Fibroblast of mammary gland (primary cell): Measurements from ENCODE around the gene C2orf92.
A peak's percentile ranks its signal among the peaks of the same experiment; 100 is the strongest.

Source experiments
- DNase-seq: peaks from one replicate; pipeline ENCODE4 v3.0.0-alpha.2; 2010; ENCODE audit warnings: low read depth
- H3K4me3 ChIP-seq: 2 replicates; pipeline ENCODE4 v1.5.1; 2011; ENCODE audit warnings: low read depth, mild to moderate bottlenecking, low read length, moderate library complexity; ENCODE audit not compliant: control insufficient read depth
- CTCF ChIP-seq: conservative IDR thresholded peaks from 2 replicates; pipeline ENCODE4 v1.5.1; 2011; ENCODE audit warnings: low read depth, low read length, inconsistent platforms; ENCODE audit not compliant: control insufficient read depth, insufficient read depth

The C2orf92 gene

GRCh38 chr2:97697252-97698235 is 28.0 kb downstream of the C2orf92 start:
- DNase-seq = peak; percentile 79
- H3K4me3 ChIP-seq = no peak overlapping the region
- peak; percentile 91 for TF ChIP-seq CTCF

DNA sequence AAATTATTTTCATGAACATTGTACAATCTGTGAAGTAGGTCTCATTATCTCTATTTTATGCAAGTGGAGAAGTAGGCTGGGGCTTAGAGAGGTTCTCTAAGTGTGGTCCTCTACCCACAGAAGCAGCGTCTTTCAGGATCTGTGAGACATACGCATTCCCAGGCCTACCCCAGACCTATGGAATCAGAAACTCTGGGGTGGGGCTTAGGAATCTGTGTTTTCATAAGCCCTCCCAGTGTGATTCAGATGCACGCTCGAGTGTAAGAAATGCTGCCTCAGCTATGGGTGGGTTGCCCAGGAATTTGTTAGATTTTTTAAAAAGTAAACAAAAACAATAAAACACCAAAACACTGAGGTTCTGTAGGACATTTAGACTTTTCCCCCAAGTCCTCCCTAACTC is 29.0 kb downstream of the C2orf92 start:
- no peak overlapping the region for H3K4me3 ChIP-seq
- no peak for TF ChIP-seq CTCF
- no peak for DNase-seq

DNA sequence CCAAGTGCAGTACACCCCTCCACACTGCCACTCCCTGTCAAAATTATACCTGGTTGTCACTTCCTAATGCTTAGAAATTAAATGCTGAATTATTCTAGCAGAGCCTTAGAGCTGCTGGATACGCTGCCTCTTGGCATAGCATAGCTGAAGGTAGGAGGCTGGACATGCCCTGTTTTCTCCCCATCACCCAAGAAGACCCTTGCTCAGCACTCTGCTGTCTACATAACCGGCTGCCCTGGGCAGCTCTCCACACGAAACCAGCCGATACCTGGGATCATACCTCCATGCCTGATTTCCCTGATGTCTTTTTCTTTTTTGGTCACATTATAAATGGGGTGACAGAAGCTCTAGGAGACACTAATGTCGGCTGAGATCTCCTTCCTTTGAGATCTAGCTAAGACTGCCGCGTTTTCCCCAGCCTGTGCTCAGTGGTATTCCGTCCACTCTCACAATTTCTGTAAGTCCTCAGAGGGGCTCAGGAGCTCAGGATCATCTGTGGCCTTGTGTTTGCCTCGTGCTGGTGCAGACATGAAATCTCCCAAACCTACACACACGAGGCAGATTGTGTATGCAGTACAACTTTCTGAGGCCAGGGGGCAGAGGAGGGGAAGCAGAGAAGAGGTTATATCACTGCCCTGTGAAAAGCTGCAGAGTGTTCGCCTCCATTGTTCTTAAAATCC is 30.4 kb downstream of the C2orf92 start:
- TF ChIP-seq CTCF = peak; percentile 79
- H3K4me3 ChIP-seq = no peak overlapping the region
- DNase-seq = peak; percentile 59

DNA sequence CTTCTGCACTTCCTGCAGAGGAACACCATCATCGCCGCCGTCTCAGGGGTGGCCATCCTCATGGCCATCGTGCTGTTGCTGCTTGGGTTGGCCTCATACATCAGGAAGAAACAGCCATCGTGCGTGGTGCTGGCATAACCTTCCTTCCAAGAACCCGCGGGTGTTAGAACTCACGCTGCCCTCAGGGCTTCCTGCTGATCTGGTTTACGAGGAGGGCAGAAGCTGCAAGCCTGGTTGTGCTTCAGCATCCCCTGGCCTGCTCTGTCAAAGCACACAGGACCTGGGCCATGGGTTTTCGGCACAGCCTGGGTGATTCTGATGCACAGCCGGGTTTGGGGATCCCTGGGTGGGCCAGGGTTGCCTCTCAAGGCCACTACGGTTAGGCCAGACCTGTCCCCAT is 31.7 kb downstream of the C2orf92 start:
- no peak for DNase-seq
- H3K4me3 ChIP-seq = no peak overlapping the region
- no peak for TF ChIP-seq CTCF

DNA sequence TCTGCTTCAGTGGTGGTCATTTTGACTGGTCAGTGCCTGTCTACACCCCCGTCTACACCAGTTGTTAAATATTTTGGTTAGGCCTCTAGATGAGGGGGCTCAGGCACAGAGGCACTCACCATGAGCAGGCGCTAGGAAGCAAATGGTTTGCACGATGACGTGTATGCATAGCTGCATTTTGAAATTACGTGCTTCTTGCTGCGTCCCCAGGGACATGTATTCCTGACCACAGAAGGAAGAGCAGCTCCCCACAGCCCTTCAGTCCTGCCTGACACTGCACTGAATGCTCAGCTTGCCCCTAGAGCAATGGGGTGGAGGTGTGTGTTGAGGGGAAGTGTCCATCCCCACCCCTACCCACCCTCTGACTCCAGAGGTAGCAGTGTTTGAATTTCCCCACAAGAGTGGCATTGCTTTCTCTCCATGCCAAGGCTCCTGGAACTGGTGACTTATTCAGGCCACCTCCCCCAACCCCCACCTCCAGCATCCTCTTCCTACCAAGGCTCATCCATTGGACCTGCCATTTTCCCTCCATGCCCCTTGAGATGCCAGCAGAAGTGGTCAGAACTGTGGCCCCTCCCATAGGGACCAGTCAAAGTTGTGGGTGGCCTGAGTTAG is 32.4 kb downstream of the C2orf92 start:
- TF ChIP-seq CTCF = no peak
- peak; percentile 58 for DNase-seq
- no peak overlapping the region for H3K4me3 ChIP-seq

DNA sequence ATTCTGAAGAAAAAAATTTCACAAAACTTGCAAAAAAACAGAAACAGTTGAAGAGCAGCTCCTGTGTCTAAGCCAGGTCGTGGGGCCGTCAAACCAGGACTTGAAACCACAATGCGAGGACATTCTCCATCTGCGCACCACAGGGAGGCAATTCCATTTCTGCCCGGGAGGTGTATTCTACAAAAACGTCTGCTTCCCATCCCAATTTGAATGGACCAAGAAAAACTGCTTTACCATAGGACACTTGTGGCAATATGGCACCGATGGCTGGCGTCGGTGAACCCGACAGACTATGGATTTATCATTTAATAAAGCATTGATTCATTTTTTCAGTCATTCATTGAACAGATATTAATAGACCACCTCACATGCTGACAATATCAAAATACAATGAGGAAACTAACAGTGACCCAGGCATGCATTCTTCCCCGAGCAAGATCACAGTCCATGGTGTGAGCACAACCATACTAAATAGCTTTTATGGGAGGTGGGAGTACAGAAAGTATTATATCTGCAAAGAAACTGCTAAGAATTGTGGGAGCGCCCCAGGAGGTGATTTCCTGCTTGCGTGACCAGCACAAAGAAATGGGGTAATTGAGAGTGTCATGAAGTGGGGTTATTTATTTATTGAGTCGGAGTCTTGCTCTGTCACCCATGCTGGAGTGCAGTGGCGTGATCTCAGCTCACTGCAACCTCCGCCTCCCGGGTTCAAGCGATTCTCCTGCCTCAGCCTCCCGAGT is 33.4 kb downstream of the C2orf92 start:
- H3K4me3 ChIP-seq = no peak overlapping the region
- no peak for DNase-seq
- TF ChIP-seq CTCF = no peak
